HepG2 (cell line): ENCODE results near the gene SLC26A2. TPM values are rescaled to one million over a fixed set of nuclear protein-coding genes. Genes with fewer than 3 reads are reported as not detected.

Experiments used
- ATF7 ChIP-seq, 2 experiments: fragments of 450-650 bp in 1 of 2; sonication (generic) in 1 of 2; formaldehyde crosslinking in 1 of 2; IDR thresholded peaks; 2 replicates each; pipeline versions ENCODE4 v1.4.0 to v1.6.1; 2016 to 2020; ENCODE audit warnings: antibody characterized with exemption in 1 of 2, mild to moderate bottlenecking in 1 of 2, missing genetic modification reagents in 1 of 2
- CENPT ChIP-seq: sonication (generic); formaldehyde crosslinking; IDR thresholded peaks from 2 replicates; pipeline ENCODE4 v1.8.0; 2022; ENCODE audit warnings: low read depth, mild to moderate bottlenecking, moderate library complexity, missing genetic modification reagents
- E2F2 ChIP-seq: sonication (generic); formaldehyde crosslinking; IDR thresholded peaks from 2 replicates; pipeline ENCODE4 v1.4.0; 2020; ENCODE audit warnings: missing genetic modification reagents, borderline replicate concordance
- FOXM1 ChIP-seq: sonication (generic); formaldehyde crosslinking; IDR thresholded peaks from 2 replicates; pipeline ENCODE4 v1.5.0; 2020; ENCODE audit warnings: missing genetic modification reagents
- FOXO1 ChIP-seq: sonication (generic); formaldehyde crosslinking; IDR thresholded peaks from 2 replicates; pipeline ENCODE4 v1.4.0; 2020; ENCODE audit warnings: missing genetic modification reagents
- NAIF1 ChIP-seq: sonication (generic); formaldehyde crosslinking; IDR thresholded peaks from 2 replicates; pipeline ENCODE4 v1.5.0; 2020; ENCODE audit warnings: mild to moderate bottlenecking, missing genetic modification reagents, borderline replicate concordance
- XRCC5 ChIP-seq: fragments of 200-400 bp; formaldehyde crosslinking; optimal IDR thresholded peaks from 2 replicates; pipeline ENCODE3; 2017; ENCODE audit warnings: mild to moderate bottlenecking, low read length
- ZBTB10 ChIP-seq: sonication (generic); formaldehyde crosslinking; IDR thresholded peaks from 2 replicates; pipeline ENCODE4 v1.4.0; 2020; ENCODE audit warnings: missing genetic modification reagents, borderline replicate concordance
- ZBTB2 ChIP-seq: sonication (generic); formaldehyde crosslinking; IDR thresholded peaks from 2 replicates; pipeline ENCODE4 v1.8.0; 2022; ENCODE audit warnings: low read depth, missing genetic modification reagents
- ZBTB7A ChIP-seq: sonication (generic); formaldehyde crosslinking; IDR thresholded peaks from 2 replicates; pipeline ENCODE4 v1.8.0; 2022; ENCODE audit warnings: mild to moderate bottlenecking, missing genetic modification reagents
- ZC3H13 ChIP-seq: sonication (generic); formaldehyde crosslinking; IDR thresholded peaks from 2 replicates; pipeline ENCODE4 v1.8.1; 2023; ENCODE audit warnings: mild to moderate bottlenecking, missing genetic modification reagents, moderate library complexity
- ZGPAT ChIP-seq: IDR thresholded peaks from 2 replicates; pipeline ENCODE4 v1.6.1; 2016; ENCODE audit warnings: mild to moderate bottlenecking
- ZNF101 ChIP-seq: sonication (generic); formaldehyde crosslinking; IDR thresholded peaks from 2 replicates; pipeline ENCODE4 v1.4.0; 2020; ENCODE audit warnings: mild to moderate bottlenecking, low read depth, missing genetic modification reagents, borderline replicate concordance
- ZNF232 ChIP-seq: sonication (generic); formaldehyde crosslinking; IDR thresholded peaks from 2 replicates; pipeline ENCODE4 v1.4.0; 2020; ENCODE audit warnings: missing genetic modification reagents, borderline replicate concordance
- ZNF326 ChIP-seq: sonication (generic); formaldehyde crosslinking; IDR thresholded peaks from 2 replicates; pipeline ENCODE4 v1.4.0; 2020; ENCODE audit warnings: missing genetic modification reagents, borderline replicate concordance
- ZNF503 ChIP-seq: sonication (generic); formaldehyde crosslinking; IDR thresholded peaks from 2 replicates; pipeline ENCODE4 v1.4.0; 2020; ENCODE audit warnings: missing genetic modification reagents
- ZSCAN31 ChIP-seq: sonication (generic); formaldehyde crosslinking; IDR thresholded peaks from 2 replicates; pipeline ENCODE4 v1.5.0; 2020; ENCODE audit warnings: low read depth, mild to moderate bottlenecking, missing genetic modification reagents
- polyA plus RNA-seq, 8 experiments: library from polyadenylated mRNA; depleted of rRNA in 3 of 8; stranded (reverse) in 7 of 8; unstranded in 1 of 8; fragments of >200 nt; fragmentation: Illumina TruSeq in 4 of 8; extraction: Trizol in 4 of 8; gene quantifications; 2 replicates each; pipeline versions ENCODE4 v1.2.1 to v1.2.3, GENCODE V29; 2011 to 2016; ENCODE audit warnings: low read depth in 4 of 8, missing spikeins in 1 of 8, mixed read lengths in 1 of 8; ENCODE audit not compliant: insufficient read depth in 1 of 8
- total RNA-seq, 5 experiments: library from RNA; depleted of rRNA; stranded (reverse); fragments of >200 nt; fragmentation: Illumina TruSeq; extraction: Trizol; gene quantifications; 2 replicates each; pipeline ENCODE4 v1.2.3, GENCODE V29; 2016; ENCODE audit warnings: low read depth in 1 of 5

Gene SLC26A2
- total and polyA plus RNA-seq, 2 of the 13 experiments (the other 11 are each of a cell fraction or from before 2014, with no cell fraction given): 2.2 to 7.9 TPM

- TF ChIP-seq ZBTB10 (CRISPR knock-in tag): no peak
- no peak for TF ChIP-seq ATF7 (IDR thresholded peaks at IDR 0.05)
- TF ChIP-seq ATF7 (CRISPR knock-in tag; IDR thresholded peaks at IDR 0.05): no peak
- TF ChIP-seq ZNF326: no peak
- TF ChIP-seq ZBTB2: peak; percentile 92
- no peak for TF ChIP-seq ZBTB7A
- peak; percentile 24; the same call in 1 of the 2 replicates for TF ChIP-seq FOXO1 (CRISPR knock-in tag)
- peak; percentile 31; the same call in 1 of the 2 replicates for TF ChIP-seq ZNF232 (CRISPR knock-in tag)
- no peak for TF ChIP-seq ZC3H13 (CRISPR knock-in tag)
- peak; percentile 92; the same call in 1 of the 2 replicates for TF ChIP-seq NAIF1 (CRISPR knock-in tag)
- TF ChIP-seq ZNF101 (CRISPR knock-in tag): no peak
- no peak for TF ChIP-seq CENPT (CRISPR knock-in tag)
- peak; percentile 82; the same call in 1 of the 2 replicates for TF ChIP-seq ZGPAT (CRISPR knock-in tag)
- no peak for TF ChIP-seq E2F2 (CRISPR knock-in tag)
- peak; percentile 50 for TF ChIP-seq XRCC5
- no peak for TF ChIP-seq ZSCAN31
- no peak for TF ChIP-seq FOXM1
- TF ChIP-seq ZNF503 (CRISPR knock-in tag): no peak; the same call in none of the 2 replicates
Measured at GRCh38 chr5:149960272-149961185, at the start of gene SLC26A2 (continued).
